ENCODE data around the gene GAPDH.
A peak's percentile ranks its signal among the peaks of the same experiment; 100 is the strongest.
"Not testable (repeated sequence)": the region's sequence is repeated elsewhere in the genome, so short reads cannot be mapped to it uniquely, and the experiment has no call there.

The GAPDH gene

DNA sequence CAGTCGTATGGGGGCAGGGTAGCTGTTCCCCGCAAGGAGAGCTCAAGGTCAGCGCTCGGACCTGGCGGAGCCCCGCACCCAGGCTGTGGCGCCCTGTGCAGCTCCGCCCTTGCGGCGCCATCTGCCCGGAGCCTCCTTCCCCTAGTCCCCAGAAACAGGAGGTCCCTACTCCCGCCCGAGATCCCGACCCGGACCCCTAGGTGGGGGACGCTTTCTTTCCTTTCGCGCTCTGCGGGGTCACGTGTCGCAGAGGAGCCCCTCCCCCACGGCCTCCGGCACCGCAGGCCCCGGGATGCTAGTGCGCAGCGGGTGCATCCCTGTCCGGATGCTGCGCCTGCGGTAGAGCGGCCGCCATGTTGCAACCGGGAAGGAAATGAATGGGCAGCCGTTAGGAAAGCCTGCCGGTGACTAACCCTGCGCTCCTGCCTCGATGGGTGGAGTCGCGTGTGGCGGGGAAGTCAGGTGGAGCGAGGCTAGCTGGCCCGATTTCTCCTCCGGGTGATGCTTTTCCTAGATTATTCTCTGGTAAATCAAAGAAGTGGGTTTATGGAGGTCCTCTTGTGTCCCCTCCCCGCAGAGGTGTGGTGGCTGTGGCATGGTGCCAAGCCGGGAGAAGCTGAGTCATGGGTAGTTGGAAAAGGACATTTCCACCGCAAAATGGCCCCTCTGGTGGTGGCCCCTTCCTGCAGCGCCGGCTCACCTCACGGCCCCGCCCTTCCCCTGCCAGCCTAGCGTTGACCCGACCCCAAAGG is 804 bp downstream of the GAPDH start:
- Mint-ChIP-seq H3K9me3 (no peaks in the 10 kb centered on the region), H3K4me3 (peak overlapping the region; percentile 97), H3K4me1 (peaks cover 70% of the 10 kb centered on the region), H3K27me3 (peaks cover 5% of the 10 kb centered on the region), H3K27ac (peak overlapping the region; percentile 100), H3K36me3 (ENCODE audit: low read depth) (peaks cover 73% of the 10 kb centered on the region)
- ATAC-seq (peak; percentile 1), DNase-seq (peak; percentile 74)

DNA sequence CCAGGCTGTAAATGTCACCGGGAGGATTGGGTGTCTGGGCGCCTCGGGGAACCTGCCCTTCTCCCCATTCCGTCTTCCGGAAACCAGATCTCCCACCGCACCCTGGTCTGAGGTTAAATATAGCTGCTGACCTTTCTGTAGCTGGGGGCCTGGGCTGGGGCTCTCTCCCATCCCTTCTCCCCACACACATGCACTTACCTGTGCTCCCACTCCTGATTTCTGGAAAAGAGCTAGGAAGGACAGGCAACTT is 1.3 kb downstream of the GAPDH start:
- Mint-ChIP-seq H3K36me3 (ENCODE audit: low read depth) (peaks cover 68% of the 10 kb centered on the region), H3K27ac (peak overlapping the region; percentile 100), H3K27me3 (peaks cover 5% of the 10 kb centered on the region), H3K4me1 (peaks cover 75% of the 10 kb centered on the region), H3K9me3 (no peaks in the 10 kb centered on the region), H3K4me3 (peak overlapping the region; percentile 97)
- ATAC-seq (no peak), DNase-seq (no peak)

DNA sequence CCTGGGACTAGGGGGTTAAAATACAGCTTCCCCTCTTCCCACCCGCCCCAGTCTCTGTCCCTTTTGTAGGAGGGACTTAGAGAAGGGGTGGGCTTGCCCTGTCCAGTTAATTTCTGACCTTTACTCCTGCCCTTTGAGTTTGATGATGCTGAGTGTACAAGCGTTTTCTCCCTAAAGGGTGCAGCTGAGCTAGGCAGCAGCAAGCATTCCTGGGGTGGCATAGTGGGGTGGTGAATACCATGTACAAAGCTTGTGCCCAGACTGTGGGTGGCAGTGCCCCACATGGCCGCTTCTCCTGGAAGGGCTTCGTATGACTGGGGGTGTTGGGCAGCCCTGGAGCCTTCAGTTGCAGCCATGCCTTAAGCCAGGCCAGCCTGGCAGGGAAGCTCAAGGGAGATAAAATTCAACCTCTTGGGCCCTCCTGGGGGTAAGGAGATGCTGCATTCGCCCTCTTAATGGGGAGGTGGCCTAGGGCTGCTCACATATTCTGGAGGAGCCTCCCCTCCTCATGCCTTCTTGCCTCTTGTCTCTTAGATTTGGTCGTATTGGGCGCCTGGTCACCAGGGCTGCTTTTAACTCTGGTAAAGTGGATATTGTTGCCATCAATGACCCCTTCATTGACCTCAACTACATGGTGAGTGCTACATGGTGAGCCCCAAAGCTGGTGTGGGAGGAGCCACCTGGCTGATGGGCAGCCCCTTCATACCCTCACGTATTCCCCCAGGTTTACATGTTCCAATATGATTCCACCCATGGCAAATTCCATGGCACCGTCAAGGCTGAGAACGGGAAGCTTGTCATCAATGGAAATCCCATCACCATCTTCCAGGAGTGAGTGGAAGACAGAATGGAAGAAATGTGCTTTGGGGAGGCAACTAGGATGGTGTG is 1.9 kb downstream of the GAPDH start:
- Mint-ChIP-seq H3K27ac (peak overlapping the region; percentile 100), H3K4me3 (peak overlapping the region; percentile 97), H3K9me3 (no peaks in the 10 kb centered on the region), H3K36me3 (ENCODE audit: low read depth) (peaks cover 62% of the 10 kb centered on the region), H3K4me1 (peaks cover 77% of the 10 kb centered on the region), H3K27me3 (peaks cover 5% of the 10 kb centered on the region)
- ATAC-seq, result no peak
- DNase-seq, result no peak

DNA sequence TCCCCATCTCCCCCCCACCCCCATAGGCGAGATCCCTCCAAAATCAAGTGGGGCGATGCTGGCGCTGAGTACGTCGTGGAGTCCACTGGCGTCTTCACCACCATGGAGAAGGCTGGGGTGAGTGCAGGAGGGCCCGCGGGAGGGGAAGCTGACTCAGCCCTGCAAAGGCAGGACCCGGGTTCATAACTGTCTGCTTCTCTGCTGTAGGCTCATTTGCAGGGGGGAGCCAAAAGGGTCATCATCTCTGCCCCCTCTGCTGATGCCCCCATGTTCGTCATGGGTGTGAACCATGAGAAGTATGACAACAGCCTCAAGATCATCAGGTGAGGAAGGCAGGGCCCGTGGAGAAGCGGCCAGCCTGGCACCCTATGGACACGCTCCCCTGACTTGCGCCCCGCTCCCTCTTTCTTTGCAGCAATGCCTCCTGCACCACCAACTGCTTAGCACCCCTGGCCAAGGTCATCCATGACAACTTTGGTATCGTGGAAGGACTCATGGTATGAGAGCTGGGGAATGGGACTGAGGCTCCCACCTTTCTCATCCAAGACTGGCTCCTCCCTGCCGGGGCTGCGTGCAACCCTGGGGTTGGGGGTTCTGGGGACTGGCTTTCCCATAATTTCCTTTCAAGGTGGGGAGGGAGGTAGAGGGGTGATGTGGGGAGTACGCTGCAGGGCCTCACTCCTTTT is 2.7 kb downstream of the GAPDH start:
- H3K27me3 Mint-ChIP-seq, result peaks cover 5% of the 10 kb centered on the region
- peak overlapping the region; percentile 97 for H3K4me3 Mint-ChIP-seq
- H3K9me3 Mint-ChIP-seq, result no peaks in the 10 kb centered on the region
- ATAC-seq (no peak), DNase-seq (peak; percentile 37)
- H3K36me3 Mint-ChIP-seq (ENCODE audit: low read depth), result peaks cover 58% of the 10 kb centered on the region
- peaks cover 74% of the 10 kb centered on the region for H3K4me1 Mint-ChIP-seq
- peak overlapping the region; percentile 100 for H3K27ac Mint-ChIP-seq

DNA sequence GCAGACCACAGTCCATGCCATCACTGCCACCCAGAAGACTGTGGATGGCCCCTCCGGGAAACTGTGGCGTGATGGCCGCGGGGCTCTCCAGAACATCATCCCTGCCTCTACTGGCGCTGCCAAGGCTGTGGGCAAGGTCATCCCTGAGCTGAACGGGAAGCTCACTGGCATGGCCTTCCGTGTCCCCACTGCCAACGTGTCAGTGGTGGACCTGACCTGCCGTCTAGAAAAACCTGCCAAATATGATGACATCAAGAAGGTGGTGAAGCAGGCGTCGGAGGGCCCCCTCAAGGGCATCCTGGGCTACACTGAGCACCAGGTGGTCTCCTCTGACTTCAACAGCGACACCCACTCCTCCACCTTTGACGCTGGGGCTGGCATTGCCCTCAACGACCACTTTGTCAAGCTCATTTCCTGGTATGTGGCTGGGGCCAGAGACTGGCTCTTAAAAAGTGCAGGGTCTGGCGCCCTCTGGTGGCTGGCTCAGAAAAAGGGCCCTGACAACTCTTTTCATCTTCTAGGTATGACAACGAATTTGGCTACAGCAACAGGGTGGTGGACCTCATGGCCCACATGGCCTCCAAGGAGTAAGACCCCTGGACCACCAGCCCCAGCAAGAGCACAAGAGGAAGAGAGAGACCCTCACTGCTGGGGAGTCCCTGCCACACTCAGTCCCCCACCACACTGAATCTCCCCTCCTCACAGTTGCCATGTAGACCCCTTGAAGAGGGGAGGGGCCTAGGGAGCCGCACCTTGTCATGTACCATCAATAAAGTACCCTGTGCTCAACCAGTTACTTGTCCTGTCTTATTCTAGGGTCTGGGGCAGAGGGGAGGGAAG is 3.5 kb downstream of the GAPDH start:
- Mint-ChIP-seq H3K4me1 (peaks cover 72% of the 10 kb centered on the region), H3K27ac (peak overlapping the region; percentile 100), H3K4me3 (peak overlapping the region; percentile 97)

DNA sequence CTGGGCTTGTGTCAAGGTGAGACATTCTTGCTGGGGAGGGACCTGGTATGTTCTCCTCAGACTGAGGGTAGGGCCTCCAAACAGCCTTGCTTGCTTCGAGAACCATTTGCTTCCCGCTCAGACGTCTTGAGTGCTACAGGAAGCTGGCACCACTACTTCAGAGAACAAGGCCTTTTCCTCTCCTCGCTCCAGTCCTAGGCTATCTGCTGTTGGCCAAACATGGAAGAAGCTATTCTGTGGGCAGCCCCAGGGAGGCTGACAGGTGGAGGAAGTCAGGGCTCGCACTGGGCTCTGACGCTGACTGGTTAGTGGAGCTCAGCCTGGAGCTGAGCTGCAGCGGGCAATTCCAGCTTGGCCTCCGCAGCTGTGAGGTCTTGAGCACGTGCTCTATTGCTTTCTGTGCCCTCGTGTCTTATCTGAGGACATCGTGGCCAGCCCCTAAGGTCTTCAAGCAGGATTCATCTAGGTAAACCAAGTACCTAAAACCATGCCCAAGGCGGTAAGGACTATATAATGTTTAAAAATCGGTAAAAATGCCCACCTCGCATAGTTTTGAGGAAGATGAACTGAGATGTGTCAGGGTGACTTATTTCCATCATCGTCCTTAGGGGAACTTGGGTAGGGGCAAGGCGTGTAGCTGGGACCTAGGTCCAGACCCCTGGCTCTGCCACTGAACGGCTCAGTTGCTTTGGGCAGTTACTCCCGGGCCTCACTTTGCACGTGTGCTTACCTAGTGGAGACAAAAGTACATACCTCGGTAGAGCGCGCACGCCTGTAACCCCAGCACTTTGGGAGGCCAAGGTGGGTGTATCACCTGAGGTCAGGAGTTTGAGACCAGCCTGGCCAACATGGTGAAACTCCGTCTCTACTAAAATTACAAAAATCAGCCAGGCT is 4.3 kb downstream of the GAPDH start:
- Mint-ChIP-seq H3K4me3 (peak overlapping the region; percentile 97), H3K36me3 (ENCODE audit: low read depth) (peaks cover 49% of the 10 kb centered on the region), H3K27ac (peak overlapping the region; percentile 100), H3K9me3 (no peaks in the 10 kb centered on the region), H3K4me1 (peaks cover 68% of the 10 kb centered on the region), H3K27me3 (peaks cover 3% of the 10 kb centered on the region)
- DNase-seq (peak; percentile 53), ATAC-seq (peak; percentile 4)

More for the DNA sequence above, 3.5 kb downstream of the GAPDH start:
- not testable (repeated sequence) for H3K27me3 Mint-ChIP-seq, H3K9me3 Mint-ChIP-seq, ATAC-seq
- peaks cover 51% of the 10 kb centered on the region for H3K36me3 Mint-ChIP-seq (ENCODE audit: low read depth)
- peak; percentile 80 for DNase-seq

DNA sequence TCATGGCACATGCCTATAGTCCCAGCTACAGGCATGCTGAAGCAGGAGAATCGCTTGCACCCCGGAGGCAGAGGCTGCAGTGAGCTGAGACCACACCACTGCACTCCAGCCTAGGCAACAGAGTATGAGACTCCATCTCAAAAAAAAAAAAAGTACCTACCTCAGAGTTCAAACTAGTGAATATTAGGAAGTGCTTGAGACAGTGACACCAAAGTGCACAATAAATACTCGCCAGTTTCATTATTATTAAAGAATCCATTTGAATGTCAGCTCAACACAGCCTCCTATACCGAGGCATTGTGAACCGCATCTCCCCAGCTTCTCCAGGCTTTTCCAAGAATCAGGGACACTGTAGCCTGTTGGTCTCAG is 5.0 kb downstream of the GAPDH start:
- no peaks in the 10 kb centered on the region for H3K9me3 Mint-ChIP-seq
- peak overlapping the region; percentile 100 for H3K27ac Mint-ChIP-seq
- peaks cover 64% of the 10 kb centered on the region for H3K4me1 Mint-ChIP-seq
- peaks cover 46% of the 10 kb centered on the region for H3K36me3 Mint-ChIP-seq (ENCODE audit: low read depth)
- DNase-seq, result no peak
- peak; percentile 4 for ATAC-seq
- H3K27me3 Mint-ChIP-seq, result peaks cover 3% of the 10 kb centered on the region
- peak overlapping the region; percentile 97 for H3K4me3 Mint-ChIP-seq

DNA sequence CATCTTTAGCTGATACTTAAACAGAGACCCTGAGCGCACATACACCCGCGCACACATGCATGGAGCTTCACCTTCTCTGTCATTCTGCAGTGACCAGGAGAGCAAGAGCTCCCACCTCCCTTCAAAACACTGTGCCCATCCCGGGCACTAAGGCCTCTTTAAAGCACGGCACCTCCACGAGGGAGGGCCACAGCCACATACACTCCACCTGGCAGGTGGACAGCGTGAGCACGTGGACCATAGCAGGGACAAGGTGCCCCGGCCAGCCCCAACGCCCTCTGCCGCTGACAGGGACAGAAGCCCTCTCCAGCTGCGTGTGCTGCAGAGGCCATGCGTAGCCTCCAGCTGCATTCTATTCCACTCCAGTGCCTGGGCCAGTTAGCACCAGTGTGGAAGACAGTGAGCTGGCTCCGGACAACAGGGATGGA is 5.4 kb downstream of the GAPDH start:
- Mint-ChIP-seq H3K27ac (peak overlapping the region; percentile 100), H3K4me3 (peak overlapping the region; percentile 97), H3K9me3 (no peaks in the 10 kb centered on the region), H3K27me3 (peaks cover 3% of the 10 kb centered on the region), H3K4me1 (peaks cover 63% of the 10 kb centered on the region), H3K36me3 (ENCODE audit: low read depth) (peaks cover 43% of the 10 kb centered on the region)
- ATAC-seq, result peak; percentile 1
- peak; percentile 23 for DNase-seq

DNA sequence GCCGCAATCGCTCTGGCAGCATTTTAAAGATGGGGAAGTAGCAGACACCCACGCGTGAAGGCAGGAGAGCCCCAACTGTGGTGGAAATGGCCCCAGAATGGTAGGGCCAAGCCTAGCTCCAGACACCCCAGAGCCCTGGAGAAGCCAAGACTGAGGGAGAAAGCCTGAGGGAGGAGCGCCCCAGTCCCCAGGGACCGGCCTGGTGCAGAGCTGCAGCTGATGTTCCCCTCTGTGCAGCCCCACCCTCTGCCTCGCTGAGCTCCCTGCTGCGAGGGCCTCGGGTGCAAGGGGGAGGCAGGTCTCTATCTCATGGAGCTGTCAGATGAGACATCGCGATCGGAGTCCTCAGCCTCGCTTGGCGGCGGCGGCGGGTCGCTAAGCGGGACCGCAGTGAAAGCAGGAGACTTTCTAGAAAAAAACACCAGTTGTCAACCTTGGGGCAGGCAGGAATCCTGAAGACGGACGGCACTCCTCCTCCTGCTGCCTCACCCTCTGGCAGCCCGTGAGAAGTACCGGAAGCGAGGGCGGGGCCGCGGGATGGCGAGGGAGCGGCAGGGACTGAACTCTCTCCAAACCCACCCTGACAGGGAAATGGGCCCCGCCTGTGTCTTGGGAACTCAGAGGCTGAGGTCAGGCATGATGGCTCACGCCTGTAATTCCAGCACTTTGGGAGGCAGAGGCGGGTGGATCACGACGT is 6.0 kb downstream of the GAPDH start:
- ATAC-seq (peak; percentile 9), DNase-seq (peak; percentile 65)
- Mint-ChIP-seq H3K9me3 (no peaks in the 10 kb centered on the region), H3K36me3 (ENCODE audit: low read depth) (peaks cover 37% of the 10 kb centered on the region), H3K27ac (peak overlapping the region; percentile 100), H3K4me3 (peak overlapping the region; percentile 97), H3K27me3 (peaks cover 2% of the 10 kb centered on the region), H3K4me1 (peaks cover 58% of the 10 kb centered on the region)

DNA sequence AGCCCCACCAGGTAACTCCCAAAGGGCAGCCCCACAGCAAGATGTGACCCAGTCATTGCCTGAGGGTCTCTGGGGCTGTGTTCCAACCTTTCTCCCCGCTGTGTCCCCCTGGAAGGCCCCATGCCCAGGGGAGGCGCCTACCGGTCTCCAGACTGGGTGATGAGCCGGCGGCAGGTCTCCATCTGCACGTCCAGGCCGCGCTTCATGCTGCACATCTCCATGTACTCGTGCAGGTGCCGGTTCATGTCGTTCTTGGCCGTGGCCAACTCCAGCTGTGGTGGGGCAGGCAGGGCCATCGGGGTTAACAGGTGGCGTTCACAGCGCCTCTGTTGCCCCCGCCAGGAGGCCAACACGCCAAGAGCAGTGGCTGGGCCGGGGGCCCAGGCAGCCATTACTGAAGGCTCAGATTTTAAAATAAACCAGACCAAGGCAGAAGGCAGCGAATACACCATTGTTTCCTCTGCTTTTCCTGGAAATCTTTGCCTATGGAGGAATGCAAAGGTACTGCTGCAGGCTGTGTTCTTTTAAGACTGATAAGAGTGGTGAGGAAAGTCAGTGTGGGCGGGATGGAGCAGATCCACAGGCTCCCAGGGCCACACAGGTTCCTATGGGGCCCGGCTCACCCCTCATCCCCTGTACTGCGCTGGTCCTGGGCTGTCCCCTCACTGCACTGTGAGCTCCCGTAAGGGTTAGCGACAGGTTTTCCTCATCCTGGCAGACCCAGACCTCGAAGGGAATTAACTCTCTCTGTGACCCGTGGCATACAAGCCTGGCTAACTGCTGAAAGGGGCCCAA is 7.3 kb downstream of the GAPDH start:
- DNase-seq, result no peak
- H3K9me3 Mint-ChIP-seq, result no peaks in the 10 kb centered on the region
- H3K4me1 Mint-ChIP-seq, result peaks cover 48% of the 10 kb centered on the region
- no peak overlapping the region for H3K27ac Mint-ChIP-seq
- H3K36me3 Mint-ChIP-seq (ENCODE audit: low read depth), result peaks cover 32% of the 10 kb centered on the region
- no peaks in the 10 kb centered on the region for H3K27me3 Mint-ChIP-seq
- H3K4me3 Mint-ChIP-seq, result no peak overlapping the region
- ATAC-seq, result no peak

DNA sequence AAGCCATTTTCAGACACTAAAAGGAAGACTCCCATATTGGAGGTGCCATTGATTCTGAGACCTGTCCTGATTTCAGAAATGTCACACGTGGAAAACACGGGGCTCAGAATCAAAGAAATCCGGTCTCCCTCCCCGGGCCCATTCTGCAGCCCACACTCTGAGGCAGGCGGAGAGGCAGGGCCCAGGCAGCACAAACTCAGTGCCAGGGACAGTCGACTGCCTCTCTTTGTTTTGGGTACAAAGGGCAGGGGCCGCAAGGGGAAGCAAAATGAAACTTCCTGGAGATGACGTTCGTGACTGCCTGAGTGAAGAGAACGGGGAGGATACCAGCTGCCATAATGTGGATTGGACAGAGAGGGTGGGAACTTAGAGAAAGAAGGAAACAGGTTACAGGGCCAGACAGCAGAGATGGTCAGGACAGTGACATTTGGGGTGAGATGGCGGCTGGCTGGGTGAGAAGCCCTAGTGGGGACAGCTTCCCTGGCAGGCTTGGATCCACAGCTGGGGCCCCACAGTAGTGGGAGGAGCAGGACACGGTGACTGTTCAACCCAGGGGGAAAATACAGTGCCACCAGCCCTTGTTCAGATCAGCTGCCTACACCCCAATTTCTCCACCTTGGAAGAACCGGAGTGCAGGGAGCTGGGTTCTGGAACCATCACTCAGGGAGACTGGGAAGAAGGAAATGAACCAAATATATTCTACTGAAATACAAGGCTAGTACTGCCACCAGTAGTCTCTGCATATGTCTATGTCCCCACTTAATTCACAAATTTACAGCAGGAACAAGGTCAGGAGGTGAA is 8.1 kb downstream of the GAPDH start:
- Mint-ChIP-seq H3K4me1 (peaks cover 39% of the 10 kb centered on the region), H3K27me3 (no peaks in the 10 kb centered on the region), H3K4me3 (peak overlapping the region; percentile 29), H3K9me3 (no peaks in the 10 kb centered on the region), H3K36me3 (ENCODE audit: low read depth) (peaks cover 28% of the 10 kb centered on the region), H3K27ac (no peak overlapping the region)
- DNase-seq (no peak), ATAC-seq (no peak)

DNA sequence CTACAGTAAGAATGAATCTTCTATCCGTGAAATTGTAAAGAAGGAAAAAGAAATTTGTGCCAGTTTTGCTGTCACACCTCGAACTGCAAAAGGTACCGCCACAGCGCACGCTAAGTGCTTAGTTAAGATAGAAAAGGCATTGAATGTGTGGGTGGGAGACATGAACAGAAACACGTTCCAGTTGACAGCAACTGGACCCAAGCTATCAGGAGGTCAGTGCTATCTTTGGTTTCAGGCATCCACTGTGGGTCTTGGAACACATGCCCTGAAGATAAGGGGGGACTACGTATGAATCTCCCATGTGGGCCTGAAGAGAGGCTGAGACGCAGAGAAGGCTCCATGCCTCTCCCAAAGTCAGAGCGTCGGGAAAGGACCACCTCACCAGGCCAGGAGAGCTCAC is 11.7 kb downstream of the GAPDH start:
- Mint-ChIP-seq H3K27me3 (no peaks in the 10 kb centered on the region), H3K36me3 (ENCODE audit: low read depth) (peaks cover 11% of the 10 kb centered on the region), H3K27ac (no peak overlapping the region), H3K4me1 (peaks cover 8% of the 10 kb centered on the region), H3K4me3 (no peak overlapping the region), H3K9me3 (no peaks in the 10 kb centered on the region)
- no peak for ATAC-seq
- DNase-seq, result no peak

Measured in activated naive CD8-positive, alpha-beta T cell treated with anti-CD3 and anti-CD28 coated beads, Interleukin-2, amount 50 U/mL, for 24 hours (primary cell).